Endodermal cell (in vitro differentiated cells): Measurements from ENCODE around the gene LRRC73. TPM values are rescaled to one million over a fixed set of nuclear protein-coding genes. Genes with fewer than 3 reads are reported as not detected.

ENCODE experiments used
- DNase-seq: peaks from one replicate; pipeline ENCODE4 v3.0.0-alpha.2; 2017
- H3K27ac ChIP-seq: 2 replicates; pipeline ENCODE4 v1.5.1; 2013; ENCODE audit warnings: mild to moderate bottlenecking, low read depth, low read length, moderate library complexity
- H3K27me3 ChIP-seq: 2 replicates; pipeline ENCODE4 v1.6.1; 2013; ENCODE audit warnings: mild to moderate bottlenecking, low read length, moderate library complexity; ENCODE audit not compliant: insufficient read depth, control insufficient read depth, poor library complexity, severe bottlenecking
- H3K36me3 ChIP-seq: 2 replicates; pipeline ENCODE4 v1.7.0; 2013; ENCODE audit warnings: mild to moderate bottlenecking, low read length, moderate library complexity; ENCODE audit not compliant: control insufficient read depth, insufficient read depth
- H3K4me1 ChIP-seq: one replicate; pipeline ENCODE4 v1.7.0; 2013; ENCODE audit warnings: low read length; ENCODE audit not compliant: control insufficient read depth, insufficient read depth
- H3K4me3 ChIP-seq: 2 replicates; pipeline ENCODE4 v1.5.1; 2013; ENCODE audit warnings: mild to moderate bottlenecking, low read length, moderate library complexity
- H3K9ac ChIP-seq: 2 replicates; pipeline ENCODE4 v1.6.1; 2013; ENCODE audit warnings: mild to moderate bottlenecking, low read length, moderate library complexity; ENCODE audit not compliant: poor library complexity, severe bottlenecking; ENCODE audit errors: extremely low read depth
- H3K9me3 ChIP-seq: 2 replicates; pipeline ENCODE4 v1.6.1; 2013; ENCODE audit warnings: mild to moderate bottlenecking, low read length, moderate library complexity; ENCODE audit not compliant: control insufficient read depth
- H3K27ac Mint-ChIP-seq: 2 replicates; pipeline ENCODE4 v1.8.0; 2020; ENCODE audit warnings: mixed read lengths
- H3K27me3 Mint-ChIP-seq: 2 replicates; pipeline ENCODE4 v1.8.0; 2021; ENCODE audit warnings: mild to moderate bottlenecking, mixed read lengths; ENCODE audit not compliant: insufficient read depth
- H3K36me3 Mint-ChIP-seq: 2 replicates; pipeline ENCODE4 v1.8.0; 2020; ENCODE audit warnings: low read depth, mixed read lengths
- H3K4me1 Mint-ChIP-seq: 2 replicates; pipeline ENCODE4 v1.8.0; 2020; ENCODE audit warnings: mixed read lengths
- H3K4me3 Mint-ChIP-seq: 2 replicates; pipeline ENCODE4 v1.8.0; 2020; ENCODE audit warnings: mild to moderate bottlenecking, moderate library complexity, mixed read lengths
- H3K9me3 Mint-ChIP-seq: 2 replicates; pipeline ENCODE4 v1.8.0; 2020; ENCODE audit warnings: mild to moderate bottlenecking, mixed read lengths
- CTCF ChIP-seq: fragments of 200-600 bp; sonication (generic); conservative IDR thresholded peaks from 2 replicates; pipeline ENCODE4 v1.5.0; 2021; ENCODE audit warnings: antibody characterized with exemption, mild to moderate bottlenecking
- WGBS, 2 experiments: methylation state at CpG; one replicate each; pipeline versions ENCODE4 v1.1.5 to v1.1.7; 2013; ENCODE audit warnings: missing lambda C conversion rate in 2 of 2, mixed read lengths in 1 of 2; ENCODE audit not compliant: insufficient coverage in 1 of 2, insufficient read length in 1 of 2; 5-methylcytosine and 5-hydroxymethylcytosine counted together
- total RNA-seq, 2 donors: library from RNA; stranded (reverse); fragmentation: NEBNext Ultra II Directional in 1 of 2; extraction: Animal tissue kit (Norgen Biotek cat#: 25700) in 1 of 2; gene quantifications; 2 replicates in 1 of 2; 3 replicates in 1 of 2; pipeline ENCODE4 v1.2.1, GENCODE V29; 2021

Gene LRRC73
- total RNA-seq, 2 donors from 2014 or later, result 0.46 to 0.64 TPM

- Histone ChIP-seq H3K9ac (no peak overlapping the region), H3K27ac (peak overlapping the region; percentile 88), H3K9me3 (no peaks in the 10 kb centered on the region), H3K4me3 (no peak overlapping the region), H3K4me1 (no peaks in the 10 kb centered on the region), H3K27me3 (no peaks in the 10 kb centered on the region), H3K36me3 (no peaks in the 10 kb centered on the region)
- no peak for TF ChIP-seq CTCF
- peaks cover 6% of the 10 kb centered on the region for H3K36me3 Mint-ChIP-seq
- no peaks in the 10 kb centered on the region for H3K9me3 Mint-ChIP-seq
- 86% methylated on average over 3 to 4 of the region's 4 CpGs for WGBS, 2 experiments
- no peak overlapping the region for H3K4me3 Mint-ChIP-seq
- DNase-seq, result no peak
- H3K4me1 Mint-ChIP-seq, result peaks cover 9% of the 10 kb centered on the region
- H3K27ac Mint-ChIP-seq, result peak overlapping the region; percentile 40
- H3K27me3 Mint-ChIP-seq, result no peaks in the 10 kb centered on the region
These were observed 21.4 kb downstream of the LRRC73 start for GRCh38 chr6:43488667-43489276.

DNA sequence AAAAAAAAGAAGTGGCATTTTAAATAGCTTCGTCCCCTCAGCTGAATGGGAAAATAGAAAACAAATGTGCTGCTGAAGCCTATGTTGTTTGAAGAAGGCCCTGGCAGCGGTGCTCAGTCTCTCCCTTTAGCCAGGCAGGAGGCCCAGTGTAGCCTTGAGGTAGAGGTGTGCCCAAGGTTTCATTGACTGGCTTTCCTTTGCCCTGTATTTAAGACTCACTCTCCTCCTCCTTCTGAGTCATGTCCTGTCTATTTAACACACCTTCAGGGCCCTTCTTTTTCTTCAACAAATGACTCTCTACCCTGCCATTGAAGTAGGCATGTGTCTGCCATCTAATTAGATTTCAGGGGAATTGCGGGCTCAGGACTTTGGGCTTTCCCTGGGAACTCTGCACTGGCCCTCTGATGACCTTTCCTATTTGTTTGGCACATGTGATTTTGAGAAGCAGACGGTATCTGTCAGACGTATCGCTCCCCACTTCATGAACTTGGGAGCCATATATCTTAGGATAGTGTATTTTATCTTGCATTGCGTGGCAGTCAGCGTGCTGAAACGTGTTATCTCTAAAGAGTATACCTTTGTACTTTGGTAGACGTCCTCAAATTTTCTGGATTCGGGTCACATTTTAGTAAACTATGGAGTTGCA lies 28.4 kb downstream of the LRRC73 start:
- Mint-ChIP-seq H3K9me3 (no peaks in the 10 kb centered on the region), H3K27me3 (no peaks in the 10 kb centered on the region), H3K36me3 (peaks cover 9% of the 10 kb centered on the region), H3K4me3 (no peak overlapping the region), H3K27ac (no peak overlapping the region), H3K4me1 (peaks cover 37% of the 10 kb centered on the region)
- peaks cover 5% of the 10 kb centered on the region for H3K4me1 ChIP-seq
- no peak overlapping the region for H3K9ac ChIP-seq
- no peak overlapping the region for H3K4me3 ChIP-seq
- no peaks in the 10 kb centered on the region for H3K9me3 ChIP-seq
- 95 to 97% methylated on average over 8 to 11 of the region's 11 CpGs for WGBS, 2 experiments
- no peak overlapping the region for H3K27ac ChIP-seq
- DNase-seq, result no peak
- H3K36me3 ChIP-seq, result peaks cover 17% of the 10 kb centered on the region
- no peak for TF ChIP-seq CTCF
- no peaks in the 10 kb centered on the region for H3K27me3 ChIP-seq

DNA sequence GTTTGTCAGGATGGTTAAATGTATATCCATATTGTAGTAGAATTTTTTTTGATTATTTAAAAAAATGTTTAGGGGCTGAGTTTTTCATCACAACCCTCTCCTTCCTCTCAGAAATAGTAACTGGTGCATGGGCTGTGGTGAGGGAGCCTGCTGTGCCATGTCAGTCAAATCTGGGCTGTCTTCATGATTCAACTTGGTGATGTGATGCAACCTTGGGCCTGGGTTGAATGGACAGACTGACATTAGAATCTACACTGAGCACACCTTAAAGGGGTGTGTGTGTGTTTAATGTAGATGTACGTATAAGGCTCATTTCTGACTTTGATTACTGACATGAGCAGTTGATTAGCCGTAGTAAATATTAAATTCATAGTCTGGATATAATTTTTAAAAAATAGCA lies 29.1 kb downstream of the LRRC73 start:
- H3K27me3 Mint-ChIP-seq, result no peaks in the 10 kb centered on the region
- no peaks in the 10 kb centered on the region for H3K9me3 Mint-ChIP-seq
- no peak overlapping the region for H3K27ac ChIP-seq
- H3K4me3 Mint-ChIP-seq, result no peak overlapping the region
- H3K27me3 ChIP-seq, result no peaks in the 10 kb centered on the region
- peaks cover 9% of the 10 kb centered on the region for H3K36me3 Mint-ChIP-seq
- H3K4me3 ChIP-seq, result no peak overlapping the region
- H3K4me1 Mint-ChIP-seq, result peaks cover 37% of the 10 kb centered on the region
- peaks cover 5% of the 10 kb centered on the region for H3K4me1 ChIP-seq
- DNase-seq, result no peak
- no peak for TF ChIP-seq CTCF
- 90% methylated on average over 1 of the region's 2 CpGs; no CpG with 5 or more reads in 1 of the 2 experiments for WGBS, 2 experiments
- H3K36me3 ChIP-seq, result peaks cover 17% of the 10 kb centered on the region
- H3K27ac Mint-ChIP-seq, result no peak overlapping the region
- no peaks in the 10 kb centered on the region for H3K9me3 ChIP-seq
- H3K9ac ChIP-seq, result no peak overlapping the region
